GM12864 (cell line): ENCODE data around the gene ITGA7.

Experiments
- DNase-seq: peaks from one replicate; pipeline ENCODE4 v3.0.0-alpha.2; 2011; ENCODE audit warnings: low read depth
- H3K4me3 ChIP-seq: 2 replicates; pipeline ENCODE4 v1.5.1; 2011; ENCODE audit warnings: mild to moderate bottlenecking, low read depth, low read length, control low read depth
- CTCF ChIP-seq: IDR thresholded peaks from 2 replicates; pipeline ENCODE4 v1.5.1; 2011; ENCODE audit warnings: low read depth, mild to moderate bottlenecking, moderate library complexity, low read length, control low read depth, inconsistent platforms; ENCODE audit errors: missing control alignments

Gene ITGA7

DNA sequence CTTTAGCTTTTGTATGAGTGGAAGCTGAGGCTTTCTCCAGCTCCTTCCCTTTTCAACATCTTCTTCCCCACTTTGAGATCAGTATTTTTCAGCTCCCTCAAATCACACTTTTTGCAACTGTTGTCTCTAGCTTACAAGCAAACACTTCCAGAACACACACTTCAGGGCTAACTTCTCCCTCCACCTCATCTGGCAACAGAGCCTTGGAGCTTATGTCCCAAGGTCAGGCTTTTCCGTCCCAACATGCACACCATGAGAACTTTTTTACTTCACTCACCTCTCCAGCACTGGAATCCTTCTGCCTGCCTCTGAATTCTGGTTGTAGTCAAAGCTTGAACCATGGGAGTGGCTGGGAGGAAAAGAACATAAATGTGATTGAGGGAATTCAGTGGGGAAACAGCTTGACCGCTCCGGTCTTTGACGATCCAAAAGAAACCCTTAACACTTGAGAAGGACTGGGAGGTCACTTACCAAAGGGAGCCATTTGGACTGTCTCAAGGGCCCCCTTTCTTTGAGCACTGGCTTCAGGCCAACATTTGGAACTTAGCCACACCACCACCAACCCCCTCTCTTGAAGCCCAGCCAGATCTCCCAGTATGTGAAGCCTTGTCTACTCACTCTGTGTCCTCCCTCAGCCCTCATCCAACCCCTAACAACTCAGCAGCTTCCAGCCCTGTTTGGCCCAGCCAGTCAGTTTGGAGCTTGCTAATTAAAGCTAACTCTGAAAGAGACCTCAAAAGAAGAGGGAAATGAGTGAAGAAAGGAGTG, 4.3 kb upstream of the ITGA7 start:
- DNase-seq, result no peak
- H3K4me3 ChIP-seq, result no peak overlapping the region
- no peak for TF ChIP-seq CTCF

DNA sequence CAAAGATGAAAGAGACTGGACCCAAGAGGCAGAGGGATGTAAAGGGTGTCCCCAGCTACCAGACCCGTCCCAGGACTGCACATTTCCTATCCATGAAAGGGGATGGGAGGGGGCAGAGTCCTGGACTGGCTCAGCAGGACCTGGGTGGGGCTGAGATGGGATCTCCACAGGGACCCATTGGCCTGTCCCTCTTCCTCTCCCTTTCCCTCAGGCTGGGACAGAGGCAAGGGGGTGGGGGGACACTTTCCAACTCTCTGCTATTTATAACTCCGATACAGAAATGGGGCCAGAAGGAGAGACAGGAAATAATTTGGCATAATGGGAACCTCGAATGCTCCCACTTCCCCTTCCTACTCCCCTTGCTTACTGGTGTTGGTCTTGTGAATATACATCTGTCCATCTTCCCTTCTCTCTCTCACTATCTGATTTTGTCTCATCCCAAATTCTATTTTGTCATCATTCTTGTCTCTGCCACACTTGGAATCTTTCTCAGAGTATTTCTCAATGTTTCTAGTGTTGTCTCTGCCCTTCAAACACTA, 1.1 kb upstream of the ITGA7 start:
- H3K4me3 ChIP-seq, result no peak overlapping the region

GRCh38 chr12:55707219-55707671, 459 bp downstream of the ITGA7 start:
- no peak overlapping the region for H3K4me3 ChIP-seq
- TF ChIP-seq CTCF, result no peak
- no peak for DNase-seq

More for the DNA sequence above, 1.1 kb upstream of the ITGA7 start:
- no peak for TF ChIP-seq CTCF
- no peak for DNase-seq

DNA sequence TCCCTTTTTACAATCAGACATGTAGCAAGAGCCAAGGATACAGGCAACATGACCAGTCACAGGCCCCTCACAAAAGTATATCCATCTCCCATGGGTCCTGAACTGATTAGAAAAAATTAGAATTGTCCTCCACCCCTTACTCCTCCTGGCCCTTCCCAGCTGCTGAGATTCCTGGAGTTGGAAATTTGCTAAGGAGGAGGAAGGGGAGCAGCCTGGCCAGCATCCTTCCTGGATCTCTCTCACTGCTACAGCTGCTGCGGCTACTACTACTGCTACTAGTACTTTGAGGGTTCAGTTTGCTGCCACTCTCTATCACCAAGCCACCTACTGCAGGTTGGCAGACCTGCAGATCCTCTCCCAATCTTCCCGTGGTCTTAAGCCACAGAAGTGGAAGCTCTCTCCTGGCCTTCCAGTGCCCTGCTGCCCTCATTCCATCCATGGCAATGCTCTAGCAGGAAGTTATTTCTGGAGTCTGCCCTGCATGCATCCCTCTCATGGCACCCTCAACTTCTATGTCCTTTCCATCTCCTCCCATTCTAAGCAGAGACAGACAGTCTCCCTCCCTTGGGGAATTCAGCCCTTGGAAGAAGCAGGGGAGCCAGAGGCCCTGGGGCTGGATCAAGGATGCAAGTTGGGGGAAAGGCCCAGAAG, 1.0 kb downstream of the ITGA7 start:
- no peak overlapping the region for H3K4me3 ChIP-seq
- no peak for TF ChIP-seq CTCF
- no peak for DNase-seq

- peak; percentile 53 for TF ChIP-seq CTCF
- DNase-seq, result no peak
- H3K4me3 ChIP-seq, result no peak overlapping the region
Measured at GRCh38 chr12:55705782-55706402, 1.8 kb downstream of the ITGA7 start.

GRCh38 chr12:55704824-55705718, 2.6 kb downstream of the ITGA7 start:
- TF ChIP-seq CTCF, result no peak
- H3K4me3 ChIP-seq, result no peak overlapping the region
- DNase-seq, result no peak
